Astrocyte (in vitro differentiated cells and primary cell): ENCODE data around the gene HLTF. TPM values are rescaled to one million over a fixed set of nuclear protein-coding genes. Genes with fewer than 3 reads are reported as not detected.
"Not testable (repeated sequence)": the region's sequence is repeated elsewhere in the genome, so short reads cannot be mapped to it uniquely, and the experiment has no call there.

Experiments
- DNase-seq: peaks from one replicate; pipeline ENCODE4 v3.0.0-alpha.2; 2010; ENCODE audit warnings: low read depth
- FAIRE-seq: peaks from 2 replicates; lab custom pipeline; 2011; peaks lifted over from hg19 to GRCh38; lab: Jason Lieb, UNC
- H2AFZ ChIP-seq: 2 replicates; pipeline ENCODE4 v1.6.0; 2012; ENCODE audit warnings: low read depth, low read length, inconsistent platforms
- H3K27ac ChIP-seq: 2 replicates; pipeline ENCODE4 v1.5.1; 2011; ENCODE audit warnings: low read depth, low read length, inconsistent platforms
- H3K27me3 ChIP-seq: 2 replicates; pipeline ENCODE4 v1.6.0; 2011; ENCODE audit warnings: low read length, inconsistent platforms; ENCODE audit not compliant: insufficient read depth
- H3K36me3 ChIP-seq: 2 replicates; pipeline ENCODE4 v1.5.1; 2011; ENCODE audit warnings: low read length, inconsistent platforms; ENCODE audit not compliant: insufficient read depth
- H3K4me1 ChIP-seq: 2 replicates; pipeline ENCODE4 v1.5.1; 2011; ENCODE audit warnings: low read length, inconsistent platforms; ENCODE audit not compliant: insufficient read depth
- H3K4me2 ChIP-seq: 2 replicates; pipeline ENCODE4 v1.6.0; 2012; ENCODE audit warnings: low read length, inconsistent platforms
- H3K4me3 ChIP-seq: 2 replicates; pipeline ENCODE4 v1.5.1; 2011; ENCODE audit warnings: low read depth, mild to moderate bottlenecking, low read length, inconsistent platforms; ENCODE audit not compliant: insufficient read depth
- H3K79me2 ChIP-seq: 2 replicates; pipeline ENCODE4 v1.6.0; 2012; ENCODE audit warnings: mild to moderate bottlenecking, low read length, inconsistent platforms; ENCODE audit not compliant: insufficient read depth
- H3K9ac ChIP-seq: 2 replicates; pipeline ENCODE4 v1.6.0; 2012; ENCODE audit warnings: mild to moderate bottlenecking, low read length, inconsistent platforms
- H3K9me3 ChIP-seq: 2 replicates; pipeline ENCODE4 v1.5.1; 2012; ENCODE audit warnings: low read depth, mild to moderate bottlenecking, low read length, inconsistent platforms; ENCODE audit not compliant: insufficient read depth
- H4K20me1 ChIP-seq: 2 replicates; pipeline ENCODE4 v1.6.0; 2012; ENCODE audit warnings: low read length, inconsistent platforms; ENCODE audit not compliant: insufficient read depth
- H3K27ac Mint-ChIP-seq: one replicate; pipeline ENCODE4 v1.8.0; 2021; ENCODE audit warnings: mild to moderate bottlenecking, mixed read lengths; ENCODE audit not compliant: unreplicated experiment
- H3K27me3 Mint-ChIP-seq: one replicate; pipeline ENCODE4 v1.8.0; 2021; ENCODE audit warnings: low read depth, mixed read lengths; ENCODE audit not compliant: unreplicated experiment
- H3K36me3 Mint-ChIP-seq: one replicate; pipeline ENCODE4 v1.8.0; 2021; ENCODE audit warnings: low read depth, mixed read lengths; ENCODE audit not compliant: unreplicated experiment
- H3K4me1 Mint-ChIP-seq: one replicate; pipeline ENCODE4 v1.8.0; 2021; ENCODE audit warnings: low read depth, mixed read lengths; ENCODE audit not compliant: unreplicated experiment
- H3K4me3 Mint-ChIP-seq: one replicate; pipeline ENCODE4 v1.8.0; 2021; ENCODE audit warnings: mild to moderate bottlenecking, moderate library complexity, mixed read lengths; ENCODE audit not compliant: unreplicated experiment
- H3K9me3 Mint-ChIP-seq: one replicate; pipeline ENCODE4 v1.8.0; 2021; ENCODE audit warnings: mild to moderate bottlenecking, mixed read lengths; ENCODE audit not compliant: unreplicated experiment
- CTCF ChIP-seq: IDR thresholded peaks from 2 replicates; pipeline ENCODE4 v1.5.1; 2011; ENCODE audit warnings: low read depth, mild to moderate bottlenecking, inconsistent platforms, low read length, moderate library complexity; ENCODE audit not compliant: insufficient read depth
- EZH2 ChIP-seq: IDR thresholded peaks from 2 replicates; pipeline ENCODE4 v1.6.1; 2012; ENCODE audit warnings: mild to moderate bottlenecking, low read length, inconsistent platforms; ENCODE audit not compliant: insufficient read depth
- total RNA-seq: library from RNA; stranded (reverse); gene quantifications from 2 replicates; pipeline ENCODE4 v1.2.1, GENCODE V29; 2021

Gene HLTF
- total RNA-seq, 1 donor from 2014 or later, result 19.5 TPM

DNA sequence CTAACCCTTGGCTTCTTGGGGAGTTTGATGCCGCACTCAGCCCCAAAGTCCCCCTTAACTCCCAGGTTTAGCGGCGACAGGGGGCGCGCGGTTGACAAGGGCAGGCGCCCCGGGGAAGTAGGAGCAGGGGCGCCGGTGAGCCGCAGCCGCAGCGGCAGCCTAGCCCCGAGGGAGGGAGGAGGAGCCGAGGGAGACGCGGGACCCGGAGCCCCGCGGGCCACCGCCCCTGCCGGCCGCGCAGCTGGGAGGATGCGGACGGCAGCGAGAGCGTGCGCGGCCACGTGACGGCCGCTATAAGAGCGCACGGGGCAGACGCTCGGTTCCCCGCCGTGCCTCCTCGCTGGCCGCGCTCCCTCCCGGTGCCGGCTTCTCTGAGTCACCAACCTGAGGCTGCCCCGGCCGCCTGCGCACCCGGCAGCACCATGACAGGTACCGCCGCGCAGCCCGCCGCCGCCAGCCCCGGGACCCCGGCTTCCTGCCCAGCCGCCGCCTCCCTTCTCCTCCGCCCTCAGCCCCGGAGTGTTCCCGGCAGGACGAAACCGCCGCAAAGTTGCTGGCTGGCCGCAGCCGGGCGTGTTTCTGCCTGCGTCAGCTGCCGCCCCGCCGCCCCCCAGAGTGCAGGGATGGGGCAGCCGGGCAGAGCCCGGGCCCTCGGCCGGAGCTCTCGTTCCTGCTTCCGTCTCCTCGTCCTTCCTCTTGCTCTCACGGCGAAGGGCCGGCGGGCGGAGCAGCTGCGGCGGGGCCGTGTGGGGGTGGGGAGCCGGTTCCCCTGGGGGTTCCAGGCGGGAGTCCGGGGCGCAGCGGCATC lies 94.9 kb downstream of the HLTF start, which contains the start of gene GYG1:
Gene GYG1, plus strand, starts transcription at position 322 of the 808 bp plus-strand sequence. Its CDS starts 101 bp downstream, at position 423.
- H2AFZ ChIP-seq, result peak within 1 kb of the TSS; percentile 76
- Mint-ChIP-seq H3K4me1 (peaks cover 18% of the 10 kb centered on the region), H3K36me3 (peaks cover 4% of the 10 kb centered on the region), H3K27me3 (no peaks in the 10 kb centered on the region), H3K27ac (peak within 1 kb of the TSS; percentile 11), H3K4me3 (peak within 1 kb of the TSS; percentile 81), H3K9me3 (no peaks in the 10 kb centered on the region)
- H3K27me3 ChIP-seq, result no peaks in the 10 kb centered on the region
- peak within 1 kb of the TSS; percentile 83 for H3K27ac ChIP-seq
- DNase-seq (peak; percentile 68), FAIRE-seq (no peak)
- peak within 1 kb of the TSS; percentile 66 for H3K4me3 ChIP-seq
- H3K4me1 ChIP-seq, result no peaks in the 10 kb centered on the region
- peak within 1 kb of the TSS; percentile 87 for H3K9ac ChIP-seq
- peak within 1 kb of the TSS; percentile 88 for H3K4me2 ChIP-seq
- H3K79me2 ChIP-seq, result peaks cover 20% of the 10 kb centered on the region
- H3K9me3 ChIP-seq, result no peaks in the 10 kb centered on the region
- peaks cover 5% of the 10 kb centered on the region for H3K36me3 ChIP-seq
- TF ChIP-seq CTCF (peak; percentile 16), EZH2 (no peak)
- H4K20me1 ChIP-seq, result peaks cover 6% of the 10 kb centered on the region

GRCh38 chr3:148990236-148990635 lies 96.1 kb downstream of the HLTF start:
- Mint-ChIP-seq H3K4me1 (peaks cover 15% of the 10 kb centered on the region), H3K36me3 (peaks cover 6% of the 10 kb centered on the region), H3K27me3 (peaks cover 8% of the 10 kb centered on the region), H3K9me3 (peaks cover 2% of the 10 kb centered on the region), H3K27ac (no peak overlapping the region), H3K4me3 (peak overlapping the region; percentile 81)
- Histone ChIP-seq H4K20me1 (peaks cover 6% of the 10 kb centered on the region), H3K4me3 (no peak overlapping the region), H3K4me1 (no peaks in the 10 kb centered on the region), H3K9ac (no peak overlapping the region), H2AFZ (no peak overlapping the region), H3K79me2 (peaks cover 20% of the 10 kb centered on the region), H3K36me3 (peaks cover 5% of the 10 kb centered on the region), H3K4me2 (no peak overlapping the region), H3K27me3 (no peaks in the 10 kb centered on the region), H3K9me3 (no peaks in the 10 kb centered on the region), H3K27ac (no peak overlapping the region)
- no peak for DNase-seq
- no peak for FAIRE-seq
- no peak for TF ChIP-seq CTCF

GRCh38 chr3:148987551-148987950 lies 98.8 kb downstream of the HLTF start:
- H2AFZ ChIP-seq, H3K27ac ChIP-seq, H3K27me3 ChIP-seq, H3K4me1 Mint-ChIP-seq, DNase-seq, H3K36me3 ChIP-seq, H3K4me1 ChIP-seq, H3K36me3 Mint-ChIP-seq, FAIRE-seq, H3K27ac Mint-ChIP-seq, H3K79me2 ChIP-seq, H3K9me3 ChIP-seq, H3K4me3 ChIP-seq, H3K4me3 Mint-ChIP-seq, H3K4me2 ChIP-seq, H3K9ac ChIP-seq, H4K20me1 ChIP-seq, H3K9me3 Mint-ChIP-seq: not testable (repeated sequence)
- peaks cover 12% of the 10 kb centered on the region for H3K27me3 Mint-ChIP-seq
